Renal cortex interstitium (tissue), 3 donors: ENCODE results near the gene TRIP10. TPM values are rescaled to one million over a fixed set of nuclear protein-coding genes. Genes with fewer than 3 reads are reported as not detected.

Experiments
- polyA plus RNA-seq, 3 donors: library from polyadenylated mRNA; unstranded; fragments of 120-200 nt; gene quantifications; one replicate each; pipeline ENCODE4 v1.2.1, GENCODE V29; 2013; ENCODE audit not compliant: insufficient read length in 3 of 3

Gene TRIP10
- polyA plus RNA-seq, 3 donors: 51.4 to 68.9 (median 55.0) TPM

Other genes with a start within 250 kb of the TRIP10 start
- 10 to 100 TPM; 29.5 to 34.2 (median 31.4) TPM for gene TUBB4A, start 237.4 kb upstream of the TRIP10 start, polyA plus RNA-seq
- gene TNFSF9, start 208.7 kb upstream of the TRIP10 start, polyA plus RNA-seq: under 1 TPM; 0.26 to 0.42 (median 0.36) TPM
- under 1 TPM in 1 of 3 donors, not detected in 2; 0.19 TPM for gene CD70, start 148.5 kb upstream of the TRIP10 start, polyA plus RNA-seq
- under 1 TPM in 2 of 3 donors, not detected in 1; 0.04 to 0.06 TPM for gene TNFSF14, start 69.5 kb upstream of the TRIP10 start, polyA plus RNA-seq
- 10 to 100 TPM; 17.1 to 26.9 (median 20.8) TPM for gene C3, start 19.0 kb upstream of the TRIP10 start, polyA plus RNA-seq
- gene GPR108, start 2.1 kb upstream of the TRIP10 start, polyA plus RNA-seq: 10 to 100 TPM; 52.5 to 76.0 (median 66.5) TPM
- gene SH2D3A, start 27.8 kb downstream of the TRIP10 start, polyA plus RNA-seq: 10 to 100 TPM in 1 of 3 donors, 1 to 10 TPM in 2; 4.6 to 14.9 (median 5.5) TPM
- gene VAV1, start 33.0 kb downstream of the TRIP10 start, polyA plus RNA-seq: 1 to 10 TPM; 1.2 to 1.8 (median 1.5) TPM
- under 1 TPM; 0.04 to 0.44 (median 0.06) TPM for gene ADGRE1, start 147.9 kb downstream of the TRIP10 start, polyA plus RNA-seq